Chondrocyte (in vitro differentiated cells): Measurements from ENCODE around the gene FFAR4. TPM values are rescaled to one million over a fixed set of nuclear protein-coding genes. Genes with fewer than 3 reads are reported as not detected.
"Not testable (repeated sequence)": the region's sequence is repeated elsewhere in the genome, so short reads cannot be mapped to it uniquely, and the experiment has no call there.

ENCODE experiments used
- DNase-seq: peaks from one replicate; pipeline ENCODE4 v3.0.0; 2021; ENCODE audit warnings: mixed read lengths, low spot score
- H3K27ac Mint-ChIP-seq: one replicate; pipeline ENCODE4 v1.8.0; 2021; ENCODE audit warnings: mild to moderate bottlenecking, moderate library complexity, mixed read lengths; ENCODE audit not compliant: unreplicated experiment
- H3K27me3 Mint-ChIP-seq: 2 replicates; pipeline ENCODE4 v1.8.0; 2021; ENCODE audit warnings: low read depth, mixed read lengths
- H3K36me3 Mint-ChIP-seq: 2 replicates; pipeline ENCODE4 v1.8.0; 2021; ENCODE audit warnings: low read depth, mixed read lengths
- H3K4me1 Mint-ChIP-seq: 2 replicates; pipeline ENCODE4 v1.8.0; 2021; ENCODE audit warnings: low read depth, mild to moderate bottlenecking, mixed read lengths
- H3K4me3 Mint-ChIP-seq: one replicate; pipeline ENCODE4 v1.8.0; 2021; ENCODE audit warnings: mild to moderate bottlenecking, moderate library complexity, mixed read lengths; ENCODE audit not compliant: unreplicated experiment
- H3K9me3 Mint-ChIP-seq: 2 replicates; pipeline ENCODE4 v1.8.0; 2021; ENCODE audit warnings: low read depth, mixed read lengths
- long read RNA-seq: library from polyadenylated mRNA; stranded (forward); transcript quantifications from one replicate; pipeline ENCODE4 v2.0.0, GENCODE V29; 2021
- total RNA-seq: library from RNA; stranded (reverse); gene quantifications from 3 replicates; pipeline ENCODE4 v1.2.1, GENCODE V29; 2021
- TF ChIP-seq, protein P1 (sequence below): fragments of 200-600 bp; sonication (generic); IDR thresholded peaks from 2 replicates; pipeline ENCODE4 v1.5.0; 2021; ENCODE audit warnings: antibody characterized with exemption, mild to moderate bottlenecking, moderate library complexity

FFAR4 gene
- not detected in 3 replicates for total RNA-seq
- long read RNA-seq, result 0 reads

DNA sequence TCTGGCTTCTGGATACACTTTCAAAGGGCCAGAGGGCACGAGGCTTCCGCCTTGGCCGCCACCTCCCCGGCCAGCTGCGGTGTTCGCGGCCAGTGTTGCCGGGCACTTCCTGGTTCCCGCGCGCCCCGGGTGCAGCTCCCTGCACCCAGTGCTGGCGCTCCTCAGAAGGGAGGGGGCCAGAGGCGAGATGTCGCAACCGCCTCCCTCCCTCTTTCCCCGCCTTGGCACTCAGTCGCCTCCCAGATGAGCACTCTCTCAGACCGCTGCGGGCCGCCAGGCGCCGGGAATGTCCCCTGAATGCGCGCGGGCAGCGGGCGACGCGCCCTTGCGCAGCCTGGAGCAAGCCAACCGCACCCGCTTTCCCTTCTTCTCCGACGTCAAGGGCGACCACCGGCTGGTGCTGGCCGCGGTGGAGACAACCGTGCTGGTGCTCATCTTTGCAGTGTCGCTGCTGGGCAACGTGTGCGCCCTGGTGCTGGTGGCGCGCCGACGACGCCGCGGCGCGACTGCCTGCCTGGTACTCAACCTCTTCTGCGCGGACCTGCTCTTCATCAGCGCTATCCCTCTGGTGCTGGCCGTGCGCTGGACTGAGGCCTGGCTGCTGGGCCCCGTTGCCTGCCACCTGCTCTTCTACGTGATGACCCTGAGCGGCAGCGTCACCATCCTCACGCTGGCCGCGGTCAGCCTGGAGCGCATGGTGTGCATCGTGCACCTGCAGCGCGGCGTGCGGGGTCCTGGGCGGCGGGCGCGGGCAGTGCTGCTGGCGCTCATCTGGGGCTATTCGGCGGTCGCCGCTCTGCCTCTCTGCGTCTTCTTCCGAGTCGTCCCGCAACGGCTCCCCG lies at the start of gene FFAR4:
TSS of gene FFAR4 (plus strand) at position 231 of the 842 bp plus-strand sequence. CDS start at position 287, 56 bp downstream.
- no peak for DNase-seq
- Mint-ChIP-seq H3K4me3 (peak within 1 kb of the TSS; percentile 79), H3K4me1 (peaks cover 16% of the 10 kb centered on the region), H3K27me3 (peaks cover 57% of the 10 kb centered on the region), H3K36me3 (peaks cover 6% of the 10 kb centered on the region), H3K27ac (no peak within 1 kb of the TSS), H3K9me3 (no peaks in the 10 kb centered on the region)
- TF ChIP-seq, protein P1, sequence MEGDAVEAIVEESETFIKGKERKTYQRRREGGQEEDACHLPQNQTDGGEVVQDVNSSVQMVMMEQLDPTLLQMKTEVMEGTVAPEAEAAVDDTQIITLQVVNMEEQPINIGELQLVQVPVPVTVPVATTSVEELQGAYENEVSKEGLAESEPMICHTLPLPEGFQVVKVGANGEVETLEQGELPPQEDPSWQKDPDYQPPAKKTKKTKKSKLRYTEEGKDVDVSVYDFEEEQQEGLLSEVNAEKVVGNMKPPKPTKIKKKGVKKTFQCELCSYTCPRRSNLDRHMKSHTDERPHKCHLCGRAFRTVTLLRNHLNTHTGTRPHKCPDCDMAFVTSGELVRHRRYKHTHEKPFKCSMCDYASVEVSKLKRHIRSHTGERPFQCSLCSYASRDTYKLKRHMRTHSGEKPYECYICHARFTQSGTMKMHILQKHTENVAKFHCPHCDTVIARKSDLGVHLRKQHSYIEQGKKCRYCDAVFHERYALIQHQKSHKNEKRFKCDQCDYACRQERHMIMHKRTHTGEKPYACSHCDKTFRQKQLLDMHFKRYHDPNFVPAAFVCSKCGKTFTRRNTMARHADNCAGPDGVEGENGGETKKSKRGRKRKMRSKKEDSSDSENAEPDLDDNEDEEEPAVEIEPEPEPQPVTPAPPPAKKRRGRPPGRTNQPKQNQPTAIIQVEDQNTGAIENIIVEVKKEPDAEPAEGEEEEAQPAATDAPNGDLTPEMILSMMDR, result no peak

DNA sequence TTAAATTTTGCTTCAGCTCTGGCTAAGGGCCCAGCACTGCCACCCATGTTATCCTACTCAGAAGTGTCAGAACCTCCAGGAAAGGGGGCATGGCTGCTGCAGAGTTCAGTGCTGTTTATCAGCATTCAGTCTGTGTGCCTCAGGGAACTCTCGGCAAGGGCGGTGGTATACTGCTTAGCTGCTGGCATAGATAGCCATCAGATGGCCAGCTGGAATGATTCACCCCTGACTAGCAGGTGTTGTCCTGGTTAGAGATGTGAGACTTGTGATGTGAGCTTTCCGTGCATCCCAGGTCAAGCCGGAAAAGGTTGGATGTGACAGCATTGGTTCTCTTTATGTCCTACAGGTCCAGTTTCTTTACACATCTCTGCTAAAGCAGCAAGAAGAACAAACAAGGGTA lies 47.9 kb upstream of the FFAR4 start:
- Mint-ChIP-seq H3K36me3 (peaks cover 14% of the 10 kb centered on the region), H3K4me3 (no peak overlapping the region), H3K9me3 (peaks cover 13% of the 10 kb centered on the region), H3K27me3 (no peaks in the 10 kb centered on the region), H3K27ac (no peak overlapping the region), H3K4me1 (peaks cover 25% of the 10 kb centered on the region)
- TF ChIP-seq, protein P1, result no peak
- DNase-seq, result no peak

DNA sequence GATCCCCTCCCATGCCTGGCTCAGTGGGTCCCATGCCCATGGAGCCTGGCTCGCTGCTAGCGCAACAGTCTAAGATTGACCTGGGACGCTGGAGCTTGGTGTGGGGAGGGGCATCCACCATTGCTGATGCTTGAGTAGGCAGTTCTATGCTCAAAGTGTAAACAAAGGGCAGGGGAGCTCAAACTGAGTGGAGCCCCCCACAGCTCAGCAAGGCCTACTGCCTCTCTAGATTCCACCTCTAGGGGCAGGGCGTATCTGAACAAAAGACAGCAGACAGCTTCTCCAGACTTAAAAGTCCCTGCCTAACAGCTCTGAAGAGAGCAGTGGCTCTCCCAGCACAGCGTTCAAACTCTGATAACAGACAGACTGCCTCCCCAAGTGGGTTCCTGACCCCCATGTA lies 31.2 kb upstream of the FFAR4 start:
- Mint-ChIP-seq H3K4me3 (no peak overlapping the region), H3K4me1 (no peaks in the 10 kb centered on the region), H3K36me3 (no peaks in the 10 kb centered on the region), H3K27ac (no peak overlapping the region), H3K9me3 (peaks cover 2% of the 10 kb centered on the region), H3K27me3 (peaks cover 5% of the 10 kb centered on the region)
- no peak for DNase-seq
- TF ChIP-seq, protein P1, result no peak

DNA sequence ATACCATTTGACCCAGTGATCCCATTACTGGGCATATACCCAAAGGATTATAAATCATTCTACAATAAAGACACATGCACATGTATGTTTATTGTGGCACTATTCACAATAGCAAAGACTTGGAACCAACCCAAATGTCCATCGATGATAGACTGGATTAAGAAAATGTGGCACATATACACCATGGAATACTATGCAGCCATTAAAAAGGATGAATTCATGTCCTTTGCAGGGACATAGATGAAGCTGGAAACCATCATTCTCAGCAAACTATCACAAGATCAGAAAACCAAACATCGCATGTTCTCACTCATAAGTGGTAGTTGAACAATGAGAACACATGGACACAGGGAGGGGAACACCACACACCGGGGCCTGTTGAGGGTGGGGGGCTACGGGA lies 25.6 kb upstream of the FFAR4 start:
- H3K4me1 Mint-ChIP-seq, H3K9me3 Mint-ChIP-seq, H3K4me3 Mint-ChIP-seq, H3K36me3 Mint-ChIP-seq, DNase-seq, H3K27ac Mint-ChIP-seq, H3K27me3 Mint-ChIP-seq: not testable (repeated sequence)

DNA sequence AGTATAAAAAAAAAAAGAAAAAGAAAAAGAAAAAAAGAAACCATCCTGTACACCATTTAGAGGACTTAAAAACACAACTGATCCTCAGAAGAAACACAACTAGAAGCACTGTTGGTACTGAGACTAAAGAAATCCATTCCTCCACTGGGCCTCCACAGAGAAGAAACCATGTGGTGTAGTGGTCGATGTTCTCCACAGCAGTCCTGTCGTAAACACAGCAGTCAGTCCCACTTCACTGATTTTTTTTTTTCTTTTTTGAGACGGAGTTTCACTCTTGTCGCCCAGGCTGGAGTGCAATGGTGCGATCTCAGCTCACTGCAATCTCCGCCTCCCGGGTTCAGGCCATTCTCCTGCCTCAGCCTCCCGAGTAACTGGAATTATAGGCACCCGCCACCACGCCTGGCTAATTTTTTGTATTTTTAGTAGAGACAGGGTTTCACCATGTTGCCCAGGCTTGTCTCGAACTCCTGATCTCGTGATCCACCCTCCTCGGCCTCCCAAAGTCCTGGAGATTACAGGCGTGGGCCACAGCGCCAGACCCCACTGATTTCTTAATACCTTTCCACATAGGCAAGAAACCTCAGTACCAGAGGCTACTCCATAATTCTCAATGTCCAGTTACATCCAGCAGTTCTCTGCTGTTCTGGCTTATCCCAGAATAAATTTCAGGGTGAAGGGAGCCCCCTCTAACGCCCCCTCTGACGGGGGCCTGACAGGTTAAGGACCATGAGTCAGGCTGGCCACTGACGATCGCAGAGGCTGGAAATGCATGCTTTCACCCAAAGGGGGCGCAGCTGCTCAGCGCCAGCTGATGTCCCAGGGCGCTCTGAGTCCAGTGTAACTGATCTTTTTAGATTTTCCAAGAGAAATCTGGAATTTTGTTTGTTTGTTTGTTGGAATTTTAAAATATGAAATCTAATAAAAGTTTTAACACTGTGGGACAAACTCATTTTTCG lies 24.8 kb upstream of the FFAR4 start:
- TF ChIP-seq, protein P1, result peak; percentile 90
- no peak overlapping the region for H3K4me3 Mint-ChIP-seq
- DNase-seq, result no peak
- no peak overlapping the region for H3K27ac Mint-ChIP-seq
- H3K36me3 Mint-ChIP-seq, result no peaks in the 10 kb centered on the region
- peaks cover 7% of the 10 kb centered on the region for H3K4me1 Mint-ChIP-seq
- peaks cover 2% of the 10 kb centered on the region for H3K9me3 Mint-ChIP-seq
- peaks cover 5% of the 10 kb centered on the region for H3K27me3 Mint-ChIP-seq
